T-helper 17 cell (primary cell): ENCODE data around the gene RALGPS2. TPM values are rescaled to one million over a fixed set of nuclear protein-coding genes. Genes with fewer than 3 reads are reported as not detected.
"Not testable (repeated sequence)": the region's sequence is repeated elsewhere in the genome, so short reads cannot be mapped to it uniquely, and the experiment has no call there.

ENCODE experiments used
- ATAC-seq: fragments of 150-1000 bp; cut with Tn5 transposase; 2 replicates; pipeline ENCODE4 v1.10.0; 2021; ENCODE audit warnings: mild to moderate bottlenecking, moderate library complexity
- DNase-seq, 3 donors: peaks; one replicate each; pipeline versions ENCODE4 v3.0.0 to v3.0.0-alpha.2; 2020 to 2021
- H3K9me3 ChIP-seq: one replicate; pipeline ENCODE4 v1.7.0; 2013; ENCODE audit warnings: low read length, mild to moderate bottlenecking; ENCODE audit not compliant: control insufficient read depth, poor library complexity, severe bottlenecking
- H3K27ac Mint-ChIP-seq: one replicate; pipeline ENCODE4 v1.8.0; 2022; ENCODE audit warnings: mild to moderate bottlenecking, moderate library complexity, mixed read lengths
- H3K27me3 Mint-ChIP-seq: one replicate; pipeline ENCODE4 v1.8.0; 2022; ENCODE audit warnings: mixed read lengths
- H3K36me3 Mint-ChIP-seq: one replicate; pipeline ENCODE4 v1.8.0; 2022; ENCODE audit warnings: low read depth, mixed read lengths
- H3K4me1 Mint-ChIP-seq: one replicate; pipeline ENCODE4 v1.8.0; 2022; ENCODE audit warnings: mild to moderate bottlenecking, mixed read lengths
- H3K4me3 Mint-ChIP-seq: one replicate; pipeline ENCODE4 v1.8.0; 2022; ENCODE audit warnings: mild to moderate bottlenecking, moderate library complexity, mixed read lengths
- total RNA-seq, 4 donors: library from RNA in 2 of 4; stranded (reverse) in 2 of 4; gene quantifications; one replicate each; pipeline ENCODE4 v1.2.3 and lab custom pipeline; 2022 to 2026

The RALGPS2 gene
- total RNA-seq, 2 donors from 2014 or later = 6.8 to 17.0 TPM

GRCh38 chr1:178808529-178808928 lies 83.5 kb downstream of the RALGPS2 start:
- H3K9me3 ChIP-seq = no peaks in the 10 kb centered on the region
- DNase-seq (no peak), ATAC-seq (no peak)
- Mint-ChIP-seq H3K27ac (no peak overlapping the region), H3K27me3 (no peaks in the 10 kb centered on the region), H3K36me3 (peaks cover 10% of the 10 kb centered on the region), H3K4me3 (no peak overlapping the region), H3K4me1 (peaks cover 4% of the 10 kb centered on the region)

- peaks cover 13% of the 10 kb centered on the region for H3K36me3 Mint-ChIP-seq
Measured at GRCh38 chr1:178810585-178810984, 85.5 kb downstream of the RALGPS2 start.

DNA sequence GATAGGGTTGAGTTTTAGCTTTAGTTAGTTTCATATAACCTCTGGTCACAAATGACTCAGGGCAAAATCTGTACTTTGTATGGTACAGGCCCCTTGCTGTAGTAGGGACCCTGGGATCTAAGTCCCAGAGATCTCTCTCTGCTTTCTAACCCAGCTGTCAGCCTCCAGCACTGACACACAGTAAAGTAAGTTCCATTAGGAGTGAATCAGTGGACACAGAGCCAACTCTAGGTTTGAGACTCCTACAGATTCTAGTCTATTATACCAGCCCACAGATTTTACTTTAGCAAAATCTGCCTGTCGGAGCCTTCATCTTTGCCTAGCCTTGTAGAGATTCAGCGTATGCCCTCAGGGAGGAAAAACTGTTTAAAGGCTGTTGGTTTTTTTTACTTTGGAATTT lies 93.4 kb downstream of the RALGPS2 start:
- Mint-ChIP-seq H3K4me3 (no peak overlapping the region), H3K36me3 (peaks cover 8% of the 10 kb centered on the region), H3K27me3 (no peaks in the 10 kb centered on the region), H3K27ac (no peak overlapping the region), H3K4me1 (peaks cover 2% of the 10 kb centered on the region)
- no peak for ATAC-seq
- no peak for DNase-seq
- no peaks in the 10 kb centered on the region for H3K9me3 ChIP-seq

More at GRCh38 chr1:178810585-178810984, 85.5 kb downstream of the RALGPS2 start:
- Mint-ChIP-seq H3K4me1 (peaks cover 4% of the 10 kb centered on the region), H3K27me3 (no peaks in the 10 kb centered on the region), H3K4me3 (no peak overlapping the region), H3K27ac (no peak overlapping the region)
- ATAC-seq = no peak
- H3K9me3 ChIP-seq = no peaks in the 10 kb centered on the region
- DNase-seq = no peak

DNA sequence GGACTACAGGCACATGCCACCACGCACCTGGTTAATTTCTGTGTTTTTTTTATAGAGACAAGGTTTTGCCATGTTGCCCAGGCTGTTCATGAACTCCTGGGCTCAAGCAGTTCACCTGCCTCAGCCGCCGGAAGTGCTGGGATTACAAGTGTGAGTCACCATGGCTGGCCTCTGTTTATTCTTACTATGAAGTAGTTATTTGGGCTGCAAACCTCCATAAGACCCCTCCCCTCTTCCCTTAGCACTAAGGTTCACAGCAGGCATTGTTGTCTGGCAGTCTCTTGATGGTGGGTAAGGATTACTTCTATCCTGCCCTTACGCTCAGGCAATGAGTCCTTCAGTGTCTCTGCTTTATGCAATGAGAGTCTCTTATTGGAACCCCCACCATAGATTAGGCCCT lies 94.1 kb downstream of the RALGPS2 start:
- Mint-ChIP-seq H3K4me1 (peaks cover 2% of the 10 kb centered on the region), H3K4me3 (no peak overlapping the region), H3K27me3 (no peaks in the 10 kb centered on the region), H3K36me3 (peaks cover 12% of the 10 kb centered on the region), H3K27ac (no peak overlapping the region)
- no peaks in the 10 kb centered on the region for H3K9me3 ChIP-seq
- ATAC-seq (no peak), DNase-seq (no peak)

DNA sequence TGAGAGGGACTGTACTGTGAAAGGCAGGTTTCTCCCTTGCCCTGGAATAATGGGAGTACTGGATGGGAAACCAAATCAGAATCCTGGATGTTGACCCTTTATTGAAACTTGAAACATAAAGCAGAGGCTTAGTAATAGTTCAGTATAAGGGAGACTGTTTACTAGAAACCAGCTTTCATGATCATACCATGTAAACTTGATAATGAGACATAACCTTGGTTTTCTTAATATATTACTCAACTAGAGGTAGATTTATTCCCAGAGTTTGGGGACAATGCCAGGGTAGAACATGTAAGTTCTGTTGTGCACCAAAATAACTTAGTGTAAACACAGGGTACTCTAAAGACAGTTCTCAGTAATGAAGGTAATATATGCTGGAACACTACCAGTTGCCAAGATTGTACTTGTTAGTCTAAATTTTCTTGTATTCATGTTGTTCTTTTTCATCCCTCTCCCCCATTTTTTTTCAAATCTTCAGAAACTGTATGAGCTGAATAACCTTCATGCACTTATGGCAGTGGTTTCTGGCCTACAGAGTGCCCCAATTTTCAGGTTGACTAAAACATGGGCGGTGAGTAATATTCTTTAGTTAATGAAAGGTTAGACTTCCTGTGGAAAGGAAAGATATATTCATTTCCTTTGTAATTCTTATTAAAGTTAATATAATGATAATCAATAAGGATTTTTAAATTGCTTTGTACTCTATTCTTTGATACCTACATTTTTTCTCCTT lies 96.3 kb downstream of the RALGPS2 start:
- peaks cover 13% of the 10 kb centered on the region for H3K36me3 Mint-ChIP-seq
- H3K4me3 Mint-ChIP-seq = no peak overlapping the region
- no peak overlapping the region for H3K27ac Mint-ChIP-seq
- H3K9me3 ChIP-seq = no peaks in the 10 kb centered on the region
- H3K27me3 Mint-ChIP-seq = no peaks in the 10 kb centered on the region
- H3K4me1 Mint-ChIP-seq = peaks cover 2% of the 10 kb centered on the region
- ATAC-seq (no peak), DNase-seq (no peak)

DNA sequence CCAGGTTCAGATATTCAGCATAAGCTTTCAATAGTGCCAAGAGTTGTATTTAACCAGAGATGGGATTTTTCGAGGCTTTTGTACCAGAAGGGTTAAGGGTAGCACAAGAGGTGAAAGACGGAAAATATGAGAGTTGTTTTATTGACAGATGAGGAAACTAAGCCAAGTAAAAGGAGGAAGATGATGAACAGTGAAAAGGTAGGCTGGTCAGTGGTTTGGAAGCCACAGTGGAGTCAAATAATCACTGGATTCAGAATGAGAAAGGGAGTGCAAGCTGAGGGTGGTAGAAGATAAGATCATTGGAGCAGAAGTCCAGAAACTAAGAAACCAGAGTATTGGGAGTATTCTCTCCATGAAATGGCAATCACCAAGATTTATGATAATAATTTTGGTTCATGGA lies 100.1 kb downstream of the RALGPS2 start:
- ATAC-seq = no peak
- Mint-ChIP-seq H3K4me1 (peaks cover 2% of the 10 kb centered on the region), H3K27ac (no peak overlapping the region), H3K4me3 (no peak overlapping the region), H3K36me3 (peaks cover 10% of the 10 kb centered on the region), H3K27me3 (no peaks in the 10 kb centered on the region)
- H3K9me3 ChIP-seq = no peaks in the 10 kb centered on the region
- DNase-seq = no peak

DNA sequence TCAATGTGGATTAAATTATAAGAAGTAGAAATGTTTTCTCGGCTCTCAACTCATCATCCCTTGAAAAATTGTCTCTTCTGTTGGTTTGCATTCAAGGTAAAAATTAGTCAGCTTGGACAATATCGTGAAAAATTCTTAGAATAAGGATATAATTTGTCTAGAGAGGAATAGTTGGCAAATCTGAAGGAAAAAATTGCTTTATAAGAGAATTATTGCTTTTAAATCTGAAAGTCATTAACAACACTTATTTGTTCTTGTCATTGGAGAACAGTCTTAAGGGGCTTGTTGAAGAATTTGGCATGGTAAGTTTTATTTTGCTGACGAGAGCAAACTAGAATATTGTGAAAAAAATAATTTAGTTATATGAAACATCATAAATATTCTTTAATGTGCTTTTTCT lies 119.4 kb downstream of the RALGPS2 start:
- Mint-ChIP-seq H3K36me3 (no peaks in the 10 kb centered on the region), H3K4me3 (no peak overlapping the region)
- no peak for DNase-seq

GRCh38 chr1:178846306-178846705 lies 121.3 kb downstream of the RALGPS2 start:
- H3K4me3 Mint-ChIP-seq = no peak overlapping the region
- H3K4me1 Mint-ChIP-seq = no peaks in the 10 kb centered on the region
- H3K27me3 Mint-ChIP-seq = no peaks in the 10 kb centered on the region
- no peak for DNase-seq
- H3K27ac Mint-ChIP-seq = no peak overlapping the region
- no peaks in the 10 kb centered on the region for H3K36me3 Mint-ChIP-seq
- no peaks in the 10 kb centered on the region for H3K9me3 ChIP-seq
- ATAC-seq = no peak

More for the DNA sequence above, 119.4 kb downstream of the RALGPS2 start:
- Mint-ChIP-seq H3K27ac (no peak overlapping the region), H3K27me3 (no peaks in the 10 kb centered on the region), H3K4me1 (no peaks in the 10 kb centered on the region)
- no peak for ATAC-seq
- H3K9me3 ChIP-seq = no peaks in the 10 kb centered on the region

DNA sequence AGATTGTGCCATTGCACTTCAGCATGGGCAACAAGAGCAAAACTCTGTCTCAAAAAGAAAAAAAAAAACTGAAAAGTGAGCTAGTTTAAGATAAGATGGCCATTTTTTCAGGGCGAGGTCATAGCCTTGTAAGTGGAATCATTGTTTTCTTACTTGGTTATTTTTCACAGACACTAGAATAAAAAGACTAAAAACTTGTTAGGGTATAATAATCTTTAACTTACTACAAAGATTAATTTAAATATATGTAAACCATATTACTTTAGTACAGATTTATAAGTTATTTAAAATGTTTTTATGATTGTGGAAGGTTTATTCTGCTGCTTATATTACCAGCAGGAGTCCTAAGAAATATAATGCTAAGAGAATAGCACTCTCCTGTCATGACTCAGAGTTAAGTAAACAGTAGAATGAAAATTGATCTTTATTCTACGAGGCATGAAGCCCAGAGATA lies 122.4 kb downstream of the RALGPS2 start:
- Mint-ChIP-seq H3K27me3 (no peaks in the 10 kb centered on the region), H3K36me3 (no peaks in the 10 kb centered on the region), H3K4me1 (no peaks in the 10 kb centered on the region), H3K4me3 (no peak overlapping the region), H3K27ac (no peak overlapping the region)
- no peak for DNase-seq
- ATAC-seq = no peak
- H3K9me3 ChIP-seq = no peaks in the 10 kb centered on the region

DNA sequence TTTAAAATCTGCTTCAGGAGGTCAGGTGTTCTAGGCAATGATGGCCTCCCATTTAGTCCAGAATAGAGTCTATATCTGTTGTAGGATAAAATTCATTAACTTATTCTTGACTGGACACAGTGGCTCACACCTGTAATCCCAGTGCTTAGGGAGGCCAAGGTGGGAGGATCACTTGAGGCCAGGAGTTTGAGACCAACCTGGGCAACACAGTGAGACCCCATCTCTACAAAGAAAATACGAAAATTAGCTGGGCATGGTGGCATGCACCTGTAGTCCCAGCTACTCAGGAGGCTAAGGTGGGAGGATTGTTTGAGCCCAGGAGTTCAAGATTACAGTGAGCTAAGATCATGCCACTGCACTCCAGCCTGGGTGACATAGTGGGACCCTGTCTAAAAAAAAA lies 122.9 kb downstream of the RALGPS2 start:
- H3K9me3 ChIP-seq, H3K27me3 Mint-ChIP-seq, H3K4me3 Mint-ChIP-seq, DNase-seq, H3K4me1 Mint-ChIP-seq, ATAC-seq, H3K36me3 Mint-ChIP-seq, H3K27ac Mint-ChIP-seq: not testable (repeated sequence)

DNA sequence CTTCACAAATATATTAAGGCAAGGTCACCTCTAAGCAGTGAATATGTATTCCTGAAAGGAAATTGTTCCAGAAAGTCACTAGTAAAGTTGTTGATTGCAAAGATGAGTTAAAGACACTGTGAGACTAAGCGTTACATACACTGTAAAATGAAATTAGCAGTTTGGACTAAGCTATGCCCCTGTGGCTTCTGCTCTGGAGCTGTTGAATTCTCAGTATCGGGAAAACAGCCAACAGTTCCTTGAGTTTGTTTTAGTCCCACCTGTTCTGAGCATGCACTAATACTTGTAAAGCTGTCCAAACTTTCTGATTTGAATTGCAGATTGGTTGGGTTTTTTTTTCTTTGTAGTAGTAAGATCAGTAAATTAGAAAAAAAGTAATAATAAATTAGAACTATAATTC lies 124.9 kb downstream of the RALGPS2 start:
- DNase-seq = no peak
- Mint-ChIP-seq H3K27me3 (no peaks in the 10 kb centered on the region), H3K27ac (no peak overlapping the region), H3K36me3 (no peaks in the 10 kb centered on the region), H3K4me3 (no peak overlapping the region), H3K4me1 (no peaks in the 10 kb centered on the region)
- ATAC-seq = no peak
- H3K9me3 ChIP-seq = no peaks in the 10 kb centered on the region

DNA sequence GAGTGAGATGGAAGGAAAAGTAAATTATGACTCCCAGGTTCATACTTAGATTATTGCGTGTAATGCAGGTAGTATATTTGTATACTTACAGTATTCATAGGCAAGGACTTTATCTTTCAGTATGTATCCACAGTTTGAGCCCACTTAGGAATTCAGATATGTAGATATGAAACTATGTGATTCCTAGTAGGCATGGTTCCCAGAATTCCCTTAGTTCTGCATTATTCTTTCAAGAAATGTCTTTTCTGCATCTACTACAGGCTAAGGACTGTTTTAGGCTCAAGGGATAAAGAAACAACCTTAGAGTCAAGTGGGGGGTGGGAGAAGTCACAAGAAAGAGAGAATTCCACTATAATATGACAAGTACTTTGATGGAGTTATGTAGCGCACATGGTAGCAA lies 132.1 kb downstream of the RALGPS2 start:
- H3K4me3 Mint-ChIP-seq = no peak overlapping the region
- H3K36me3 Mint-ChIP-seq = peaks cover 2% of the 10 kb centered on the region
- no peak overlapping the region for H3K27ac Mint-ChIP-seq
- no peaks in the 10 kb centered on the region for H3K9me3 ChIP-seq
- peaks cover 5% of the 10 kb centered on the region for H3K27me3 Mint-ChIP-seq
- DNase-seq (no peak), ATAC-seq (no peak)
- peaks cover 4% of the 10 kb centered on the region for H3K4me1 Mint-ChIP-seq

- peaks cover 5% of the 10 kb centered on the region for H3K27me3 Mint-ChIP-seq
Measured at GRCh38 chr1:178862416-178862815, 137.4 kb downstream of the RALGPS2 start.

DNA sequence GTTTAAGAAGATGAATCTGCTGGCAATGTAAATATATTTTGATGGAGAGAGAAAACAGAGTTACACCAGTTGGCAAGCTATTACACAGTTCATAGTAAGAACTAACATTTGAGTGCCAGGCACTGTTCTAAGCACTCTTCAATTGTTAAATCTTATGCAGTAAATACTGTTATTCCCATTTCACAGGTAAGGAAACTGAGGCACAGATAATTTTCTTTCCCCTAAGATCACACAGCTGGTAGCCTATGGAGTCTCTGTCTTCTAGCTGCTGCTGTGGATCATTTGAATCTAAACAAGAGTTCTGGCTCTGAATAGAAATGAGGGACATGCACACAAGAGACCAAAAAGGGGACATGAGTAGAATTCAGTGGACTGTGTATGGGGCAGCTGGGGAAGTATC lies 137.8 kb downstream of the RALGPS2 start:
- Mint-ChIP-seq H3K27me3 (peaks cover 5% of the 10 kb centered on the region), H3K27ac (no peak overlapping the region), H3K4me1 (peaks cover 15% of the 10 kb centered on the region), H3K4me3 (no peak overlapping the region), H3K36me3 (peaks cover 5% of the 10 kb centered on the region)
- DNase-seq = no peak
- ATAC-seq = no peak
- no peaks in the 10 kb centered on the region for H3K9me3 ChIP-seq

More at GRCh38 chr1:178862416-178862815, 137.4 kb downstream of the RALGPS2 start:
- H3K9me3 ChIP-seq = no peaks in the 10 kb centered on the region
- Mint-ChIP-seq H3K27ac (no peak overlapping the region), H3K36me3 (peaks cover 5% of the 10 kb centered on the region), H3K4me3 (no peak overlapping the region), H3K4me1 (peaks cover 12% of the 10 kb centered on the region)
- DNase-seq (no peak), ATAC-seq (no peak)
